Endothelial cell of coronary artery (primary cell): ENCODE results near the gene SSBP3. TPM values are rescaled to one million over a fixed set of nuclear protein-coding genes. Genes with fewer than 3 reads are reported as not detected.

Experiments
- total RNA-seq: library from RNA; depleted of rRNA; stranded (reverse); fragments of >200 nt; gene quantifications from 2 replicates; pipeline ENCODE4 v1.2.3, GENCODE V29; 2014

The SSBP3 gene
- total RNA-seq: 11.7 and 13.5 TPM in 2 replicates

GRCh38 chr1:54406339-54407153 lies at the start of gene SSBP3:
Gene SSBP3, minus strand, starts transcription at chr1:54406394.

DNA sequence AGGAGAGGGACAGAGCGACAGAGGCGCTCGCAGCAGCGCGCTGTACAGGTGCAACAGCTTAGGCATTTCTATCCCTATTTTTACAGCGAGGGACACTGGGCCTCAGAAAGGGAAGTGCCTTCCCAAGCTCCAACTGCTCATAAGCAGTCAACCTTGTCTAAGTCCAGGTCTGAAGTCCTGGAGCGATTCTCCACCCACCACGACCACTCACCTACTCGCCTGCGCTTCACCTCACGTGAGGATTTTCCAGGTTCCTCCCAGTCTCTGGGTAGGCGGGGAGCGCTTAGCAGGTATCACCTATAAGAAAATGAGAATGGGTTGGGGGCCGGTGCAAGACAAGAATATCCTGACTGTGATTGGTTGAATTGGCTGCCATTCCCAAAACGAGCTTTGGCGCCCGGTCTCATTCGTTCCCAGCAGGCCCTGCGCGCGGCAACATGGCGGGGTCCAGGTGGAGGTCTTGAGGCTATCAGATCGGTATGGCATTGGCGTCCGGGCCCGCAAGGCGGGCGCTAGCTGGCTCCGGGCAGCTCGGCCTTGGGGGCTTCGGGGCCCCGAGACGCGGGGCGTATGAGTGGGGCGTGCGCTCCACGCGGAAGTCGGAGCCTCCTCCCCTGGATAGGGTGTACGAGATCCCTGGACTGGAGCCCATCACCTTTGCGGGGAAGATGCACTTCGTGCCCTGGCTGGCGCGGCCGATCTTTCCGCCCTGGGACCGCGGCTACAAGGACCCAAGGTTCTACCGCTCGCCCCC lies 206.3 kb downstream of the SSBP3 start, which contains the start of the genes CYB5RL and MRPL37:
CYB5RL (minus strand) TSS at position 266 of the 754 bp plus-strand sequence. CDS start 4,414 bp downstream, outside the sequence.
MRPL37 (plus strand) TSS at position 403 of the 754 bp plus-strand sequence; CDS start at position 480, 77 bp downstream.

Other genes with a start within 250 kb of the SSBP3 start
- gene CYB5RL, start 206.4 kb downstream of the SSBP3 start, total RNA-seq: 3.4 and 4.1 TPM in 2 replicates
- 44.0 and 51.0 TPM in 2 replicates for gene MRPL37, start 206.2 kb downstream of the SSBP3 start, total RNA-seq
- 1.5 and 3.8 TPM in 2 replicates for gene ACOT11, start 141.8 kb upstream of the SSBP3 start, total RNA-seq
- gene FAM151A, start 217.1 kb upstream of the SSBP3 start, total RNA-seq: not detected in 2 replicates
- under 0.01 and 0.28 TPM in 2 replicates for gene MROH7, start 235.4 kb upstream of the SSBP3 start, total RNA-seq